ENCODE data around the gene TLX3.

DNA sequence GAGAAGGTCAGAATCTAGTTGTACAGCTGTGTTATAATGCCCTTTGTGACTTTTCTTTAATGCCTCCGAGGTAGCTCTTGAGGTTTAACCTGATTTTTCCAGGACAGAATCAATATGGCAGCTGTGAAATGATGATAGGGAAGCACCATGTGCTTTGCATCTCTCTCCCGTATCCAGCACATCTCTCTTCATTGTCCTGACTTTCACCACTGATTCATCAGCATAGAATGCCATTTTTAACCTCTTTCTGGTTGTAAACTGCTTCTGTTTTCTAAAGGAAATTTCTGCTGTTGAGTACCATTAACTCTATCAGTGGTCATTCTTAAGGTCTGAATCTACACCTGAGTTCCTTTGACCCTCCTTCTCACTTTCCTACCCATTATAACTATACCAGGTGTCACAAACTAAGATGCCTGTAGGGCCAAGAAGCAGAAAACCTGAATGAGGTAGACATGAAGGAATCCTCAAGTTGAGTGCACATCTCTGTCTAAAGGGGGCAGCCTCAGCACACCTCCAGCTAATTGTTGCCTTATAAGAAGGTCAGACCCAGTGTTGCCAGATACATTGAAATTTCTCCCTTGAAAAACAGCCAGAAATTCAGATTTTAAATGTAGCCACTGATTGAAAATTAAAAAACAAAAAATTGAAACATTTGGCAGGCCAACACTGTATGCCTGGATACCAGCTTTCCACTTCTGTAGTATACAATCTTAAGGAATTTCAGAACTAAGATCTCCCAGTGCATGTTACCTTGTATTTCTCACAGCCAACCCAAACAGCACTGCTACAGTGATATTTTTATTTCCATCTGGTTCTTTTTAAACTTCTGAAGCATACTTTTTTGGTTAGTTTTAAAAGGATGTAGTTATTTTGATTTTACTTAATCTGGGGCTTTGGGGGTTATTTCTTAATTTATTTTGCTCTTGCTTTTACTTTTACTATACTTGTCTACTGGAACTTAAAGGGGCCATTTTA is 35.8 kb upstream of the TLX3 start:
- TF ChIP-seq, protein P1, sequence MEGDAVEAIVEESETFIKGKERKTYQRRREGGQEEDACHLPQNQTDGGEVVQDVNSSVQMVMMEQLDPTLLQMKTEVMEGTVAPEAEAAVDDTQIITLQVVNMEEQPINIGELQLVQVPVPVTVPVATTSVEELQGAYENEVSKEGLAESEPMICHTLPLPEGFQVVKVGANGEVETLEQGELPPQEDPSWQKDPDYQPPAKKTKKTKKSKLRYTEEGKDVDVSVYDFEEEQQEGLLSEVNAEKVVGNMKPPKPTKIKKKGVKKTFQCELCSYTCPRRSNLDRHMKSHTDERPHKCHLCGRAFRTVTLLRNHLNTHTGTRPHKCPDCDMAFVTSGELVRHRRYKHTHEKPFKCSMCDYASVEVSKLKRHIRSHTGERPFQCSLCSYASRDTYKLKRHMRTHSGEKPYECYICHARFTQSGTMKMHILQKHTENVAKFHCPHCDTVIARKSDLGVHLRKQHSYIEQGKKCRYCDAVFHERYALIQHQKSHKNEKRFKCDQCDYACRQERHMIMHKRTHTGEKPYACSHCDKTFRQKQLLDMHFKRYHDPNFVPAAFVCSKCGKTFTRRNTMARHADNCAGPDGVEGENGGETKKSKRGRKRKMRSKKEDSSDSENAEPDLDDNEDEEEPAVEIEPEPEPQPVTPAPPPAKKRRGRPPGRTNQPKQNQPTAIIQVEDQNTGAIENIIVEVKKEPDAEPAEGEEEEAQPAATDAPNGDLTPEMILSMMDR (IDR thresholded peaks at IDR 0.05; ENCODE audit: poor library complexity): peak; percentile 33
- TF ChIP-seq EZH2 (IDR thresholded peaks at IDR 0.05; ENCODE audit: borderline replicate concordance) (no peak), EZH2phosphoT487 (IDR thresholded peaks at IDR 0.05; ENCODE audit: low read depth, severe bottlenecking, unreplicated experiment) (no peak)
